H9 (cell line): ENCODE data around the gene BORCS6. TPM values are rescaled to one million over a fixed set of nuclear protein-coding genes. Genes with fewer than 3 reads are reported as not detected.
"Not testable (repeated sequence)": the region's sequence is repeated elsewhere in the genome, so short reads cannot be mapped to it uniquely, and the experiment has no call there.

Experiments used
- DNase-seq: peaks from one replicate; pipeline ENCODE4 v3.0.0-alpha.2; 2017
- H2AFZ ChIP-seq: one replicate; pipeline ENCODE4 v1.6.1; 2013; ENCODE audit warnings: mild to moderate bottlenecking, low read length, control low read depth, moderate library complexity
- H2AK5ac ChIP-seq: 2 replicates; pipeline ENCODE4 v1.6.1; 2013; ENCODE audit warnings: low read length, control low read depth, mixed read lengths; ENCODE audit not compliant: insufficient read length
- H2BK120ac ChIP-seq: one replicate; pipeline ENCODE4 v1.6.1; 2013; ENCODE audit warnings: low read depth, mild to moderate bottlenecking, low read length, control low read depth, inconsistent platforms; ENCODE audit not compliant: poor library complexity, severe bottlenecking
- H2BK12ac ChIP-seq: 2 replicates; pipeline ENCODE4 v1.6.1; 2013; ENCODE audit warnings: low read length, control low read depth, mixed read lengths, low read depth; ENCODE audit not compliant: insufficient read length
- H2BK15ac ChIP-seq: 2 replicates; pipeline ENCODE4 v1.6.1; 2013; ENCODE audit warnings: low read depth, low read length, control low read depth
- H2BK20ac ChIP-seq: one replicate; pipeline ENCODE4 v1.6.1; 2013; ENCODE audit warnings: low read depth, mild to moderate bottlenecking, low read length, control low read depth, inconsistent platforms; ENCODE audit not compliant: poor library complexity, severe bottlenecking
- H2BK5ac ChIP-seq: 2 replicates; pipeline ENCODE4 v1.6.1; 2013; ENCODE audit warnings: low read length, control low read depth, mixed read lengths; ENCODE audit not compliant: insufficient read length
- H3K14ac ChIP-seq: 2 replicates; pipeline ENCODE4 v1.6.1; 2013; ENCODE audit warnings: low read length, control low read depth; ENCODE audit not compliant: insufficient read depth
- H3K18ac ChIP-seq: 2 replicates; pipeline ENCODE4 v1.6.1; 2013; ENCODE audit warnings: low read depth, mild to moderate bottlenecking, mixed read lengths, low read length, control low read depth; ENCODE audit not compliant: insufficient read length
- H3K23ac ChIP-seq: 2 replicates; pipeline ENCODE4 v1.6.1; 2013; ENCODE audit warnings: low read length, control low read depth, mixed read lengths, low read depth; ENCODE audit not compliant: insufficient read length
- H3K23me2 ChIP-seq: 2 replicates; pipeline ENCODE4 v1.6.1; 2013; ENCODE audit warnings: low read depth, mild to moderate bottlenecking, mixed read lengths, low read length, control low read depth; ENCODE audit not compliant: insufficient read length, poor library complexity, severe bottlenecking
- H3K27ac ChIP-seq: 2 replicates; pipeline ENCODE4 v1.5.1; 2013; ENCODE audit warnings: low read length, control low read depth, mixed read lengths, low read depth; ENCODE audit not compliant: insufficient read length
- H3K27me3 ChIP-seq: 2 replicates; pipeline ENCODE4 v1.6.1; 2013; ENCODE audit warnings: low read length, control low read depth, inconsistent platforms; ENCODE audit not compliant: insufficient read depth
- H3K4ac ChIP-seq: 2 replicates; pipeline ENCODE4 v1.6.1; 2013; ENCODE audit warnings: low read depth, mild to moderate bottlenecking, control low read depth, inconsistent platforms, low read length, moderate library complexity
- H3K4me1 ChIP-seq: 2 replicates; pipeline ENCODE4 v1.6.1; 2013; ENCODE audit warnings: low read length, control low read depth, inconsistent platforms; ENCODE audit not compliant: insufficient read depth
- H3K4me2 ChIP-seq: 2 replicates; pipeline ENCODE4 v1.6.1; 2013; ENCODE audit warnings: low read length, control low read depth, mixed read lengths; ENCODE audit not compliant: insufficient read length, insufficient read depth
- H3K56ac ChIP-seq: 2 replicates; pipeline ENCODE4 v1.6.1; 2013; ENCODE audit warnings: low read depth, mild to moderate bottlenecking, mixed read lengths, low read length, control low read depth; ENCODE audit not compliant: insufficient read length
- H3K79me1 ChIP-seq: 2 replicates; pipeline ENCODE4 v1.6.1; 2013; ENCODE audit warnings: low read depth, mild to moderate bottlenecking, moderate library complexity, low read length, control low read depth, inconsistent platforms; ENCODE audit not compliant: insufficient read depth, poor library complexity, severe bottlenecking
- H3K79me2 ChIP-seq: 2 replicates; pipeline ENCODE4 v1.6.1; 2013; ENCODE audit warnings: low read length, control low read depth, inconsistent platforms; ENCODE audit not compliant: insufficient read depth
- H3K9ac ChIP-seq: 2 replicates; pipeline ENCODE4 v1.6.1; 2013; ENCODE audit warnings: low read length, control low read depth, mixed read lengths; ENCODE audit not compliant: insufficient read length; ENCODE audit errors: extremely low read depth
- H3K9me3 ChIP-seq: one replicate; pipeline ENCODE4 v1.6.1; 2013; ENCODE audit warnings: low read depth, low read length, inconsistent platforms; ENCODE audit not compliant: control insufficient read depth
- H3T11ph ChIP-seq: one replicate; pipeline ENCODE4 v1.6.1; 2013; ENCODE audit warnings: mild to moderate bottlenecking, low read length, control low read depth, inconsistent platforms
- H4K20me1 ChIP-seq: one replicate; pipeline ENCODE4 v1.6.1; 2013; ENCODE audit not compliant: control insufficient read depth, insufficient read length, insufficient read depth
- H4K5ac ChIP-seq: 2 replicates; pipeline ENCODE4 v1.6.1; 2013; ENCODE audit warnings: low read depth, mild to moderate bottlenecking, mixed read lengths, low read length, control low read depth; ENCODE audit not compliant: insufficient read length
- H4K8ac ChIP-seq: replicated peaks from 2 replicates; pipeline ENCODE4 v1.6.1; 2013; ENCODE audit warnings: low read length, control low read depth, mixed read lengths, low read depth; ENCODE audit not compliant: insufficient read length
- H4K91ac ChIP-seq: 2 replicates; pipeline ENCODE4 v1.6.1; 2013; ENCODE audit warnings: low read depth, mild to moderate bottlenecking, moderate library complexity, mixed read lengths, low read length, control low read depth; ENCODE audit not compliant: insufficient read length
- H3K27ac Mint-ChIP-seq, 3 experiments: 2 replicates in 2 of 3; 3 replicates in 1 of 3; pipeline ENCODE4 v1.8.0; 2020 to 2021; ENCODE audit warnings: mixed read lengths in 3 of 3, mild to moderate bottlenecking in 1 of 3, moderate library complexity in 1 of 3
- H3K27me3 Mint-ChIP-seq: 2 replicates; pipeline ENCODE4 v1.8.0; 2021; ENCODE audit warnings: low read depth, mild to moderate bottlenecking, moderate library complexity, mixed read lengths
- H3K36me3 Mint-ChIP-seq, 3 experiments: 2 replicates in 2 of 3; 3 replicates in 1 of 3; pipeline ENCODE4 v1.8.0; 2020 to 2021; ENCODE audit warnings: low read depth in 3 of 3, mixed read lengths in 3 of 3; ENCODE audit not compliant: insufficient read depth in 1 of 3
- H3K4me1 Mint-ChIP-seq, 2 experiments: 2 replicates each; pipeline ENCODE4 v1.8.0; 2020; ENCODE audit warnings: mixed read lengths in 2 of 2
- H3K4me3 Mint-ChIP-seq, 2 experiments: 2 replicates in 1 of 2; 3 replicates in 1 of 2; pipeline ENCODE4 v1.8.0; 2020 to 2021; ENCODE audit warnings: mild to moderate bottlenecking in 2 of 2, mixed read lengths in 2 of 2, moderate library complexity in 1 of 2
- H3K9me3 Mint-ChIP-seq, 2 experiments: 2 replicates in 1 of 2; 3 replicates in 1 of 2; pipeline ENCODE4 v1.8.0; 2020; ENCODE audit warnings: mild to moderate bottlenecking in 2 of 2, mixed read lengths in 2 of 2, moderate library complexity in 1 of 2
- WGBS: extraction: QIAGEN DNeasy Blood & Tissue Kit; methylation state at CpG from one replicate; pipeline ENCODE4 v1.1.7; 2013; ENCODE audit warnings: missing lambda C conversion rate, low lambda C conversion rate, mixed read lengths; ENCODE audit not compliant: insufficient read length; ENCODE audit errors: extremely low coverage; 5-methylcytosine and 5-hydroxymethylcytosine counted together
- total RNA-seq: library from RNA; stranded (reverse); gene quantifications from 2 replicates; pipeline ENCODE4 v1.2.1, GENCODE V29; 2021
- TF ChIP-seq, protein P1 (sequence below): fragments of 200-600 bp; sonication (generic); conservative IDR thresholded peaks from 3 replicates; pipeline ENCODE4 v1.8.0; 2021; ENCODE audit warnings: antibody characterized with exemption, mild to moderate bottlenecking

The BORCS6 gene
- total RNA-seq, 1 experiment from 2014 or later = 3.1 TPM

DNA sequence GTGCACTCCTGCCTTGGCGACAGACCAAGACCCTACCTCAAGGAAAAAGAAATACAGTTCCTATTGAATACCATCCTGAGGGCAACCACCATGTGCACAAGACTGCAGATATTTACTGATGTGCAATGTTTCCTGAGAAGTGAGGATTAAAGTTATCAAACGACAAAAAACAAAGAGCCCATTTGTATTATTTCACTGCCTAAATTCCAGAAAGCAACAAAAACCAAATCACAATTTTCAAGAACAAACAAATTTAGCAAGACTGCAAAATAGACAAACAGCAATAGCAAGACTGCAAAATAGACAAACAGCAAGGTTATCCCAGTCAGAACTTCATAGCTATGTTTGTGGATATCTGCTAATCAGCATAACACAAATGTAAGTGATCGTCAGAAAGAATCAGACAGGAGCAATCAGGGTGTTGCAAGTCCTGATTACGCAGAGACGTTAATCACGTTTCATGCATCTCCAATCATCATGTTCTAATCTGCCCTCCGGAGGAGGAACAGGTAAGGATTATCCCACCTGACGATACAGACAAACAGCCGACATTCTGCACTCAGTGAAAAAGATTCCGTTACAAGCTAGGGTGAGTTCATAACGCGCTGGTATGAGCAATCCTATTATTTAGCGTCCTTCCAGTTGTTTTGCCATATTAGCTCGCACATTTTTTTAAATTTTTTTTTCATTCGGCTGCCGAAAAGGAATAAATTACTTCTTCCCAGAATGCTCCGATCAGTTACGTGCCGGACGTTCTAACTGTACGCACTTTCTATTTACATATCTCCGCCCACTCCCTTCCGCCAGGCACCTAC lies 16.7 kb downstream of the BORCS6 start:
- H4K8ac ChIP-seq = no peak overlapping the region
- peak overlapping the region; percentile 80; the same call in 1 of the 2 replicates for H3K14ac ChIP-seq
- H3K56ac ChIP-seq = peak overlapping the region; percentile 22
- H3K27ac ChIP-seq = peak overlapping the region; percentile 49
- H3K9ac ChIP-seq = peak overlapping the region; percentile 79
- H3K79me1 ChIP-seq = no peaks in the 10 kb centered on the region
- Mint-ChIP-seq H3K36me3 (no peaks in the 10 kb centered on the region), H3K27ac (peak overlapping the region; percentile 100), H3K27me3 (no peaks in the 10 kb centered on the region), H3K4me3 (peak overlapping the region; percentile 74 to 90), H3K4me1 (peaks cover 26 to 28% of the 10 kb centered on the region in 2 experiments), H3K9me3 (no peaks in the 10 kb centered on the region; a peak in 1 of 5 replicates)
- H3K4ac ChIP-seq = no peak overlapping the region; the same call in 1 of the 2 replicates
- H3K79me2 ChIP-seq = no peaks in the 10 kb centered on the region
- H2BK20ac ChIP-seq = no peak overlapping the region
- H2BK12ac ChIP-seq = no peak overlapping the region
- no peak overlapping the region for H3K23ac ChIP-seq
- peak overlapping the region; percentile 77 for H3K18ac ChIP-seq
- TF ChIP-seq, protein P1, sequence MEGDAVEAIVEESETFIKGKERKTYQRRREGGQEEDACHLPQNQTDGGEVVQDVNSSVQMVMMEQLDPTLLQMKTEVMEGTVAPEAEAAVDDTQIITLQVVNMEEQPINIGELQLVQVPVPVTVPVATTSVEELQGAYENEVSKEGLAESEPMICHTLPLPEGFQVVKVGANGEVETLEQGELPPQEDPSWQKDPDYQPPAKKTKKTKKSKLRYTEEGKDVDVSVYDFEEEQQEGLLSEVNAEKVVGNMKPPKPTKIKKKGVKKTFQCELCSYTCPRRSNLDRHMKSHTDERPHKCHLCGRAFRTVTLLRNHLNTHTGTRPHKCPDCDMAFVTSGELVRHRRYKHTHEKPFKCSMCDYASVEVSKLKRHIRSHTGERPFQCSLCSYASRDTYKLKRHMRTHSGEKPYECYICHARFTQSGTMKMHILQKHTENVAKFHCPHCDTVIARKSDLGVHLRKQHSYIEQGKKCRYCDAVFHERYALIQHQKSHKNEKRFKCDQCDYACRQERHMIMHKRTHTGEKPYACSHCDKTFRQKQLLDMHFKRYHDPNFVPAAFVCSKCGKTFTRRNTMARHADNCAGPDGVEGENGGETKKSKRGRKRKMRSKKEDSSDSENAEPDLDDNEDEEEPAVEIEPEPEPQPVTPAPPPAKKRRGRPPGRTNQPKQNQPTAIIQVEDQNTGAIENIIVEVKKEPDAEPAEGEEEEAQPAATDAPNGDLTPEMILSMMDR = no peak
- no peaks in the 10 kb centered on the region for H3K27me3 ChIP-seq
- H2AK5ac ChIP-seq = no peak overlapping the region
- H2BK15ac ChIP-seq = no peak overlapping the region
- no CpG with 5 or more reads among the region's 23 CpGs for WGBS
- no peak overlapping the region for H4K91ac ChIP-seq
- H2BK120ac ChIP-seq = no peak overlapping the region
- peaks cover 10% of the 10 kb centered on the region for H3K23me2 ChIP-seq
- H3K4me1 ChIP-seq = peaks cover 5% of the 10 kb centered on the region; the same call in 1 of the 2 replicates
- peak; percentile 94 for DNase-seq
- peak overlapping the region; percentile 67 for H3K4me2 ChIP-seq
- H4K20me1 ChIP-seq = no peaks in the 10 kb centered on the region
- H2AFZ ChIP-seq = no peak overlapping the region
- H4K5ac ChIP-seq = no peak overlapping the region
- H2BK5ac ChIP-seq = peak overlapping the region; percentile 73
- no peaks in the 10 kb centered on the region for H3K9me3 ChIP-seq
- H3T11ph ChIP-seq = no peak overlapping the region

DNA sequence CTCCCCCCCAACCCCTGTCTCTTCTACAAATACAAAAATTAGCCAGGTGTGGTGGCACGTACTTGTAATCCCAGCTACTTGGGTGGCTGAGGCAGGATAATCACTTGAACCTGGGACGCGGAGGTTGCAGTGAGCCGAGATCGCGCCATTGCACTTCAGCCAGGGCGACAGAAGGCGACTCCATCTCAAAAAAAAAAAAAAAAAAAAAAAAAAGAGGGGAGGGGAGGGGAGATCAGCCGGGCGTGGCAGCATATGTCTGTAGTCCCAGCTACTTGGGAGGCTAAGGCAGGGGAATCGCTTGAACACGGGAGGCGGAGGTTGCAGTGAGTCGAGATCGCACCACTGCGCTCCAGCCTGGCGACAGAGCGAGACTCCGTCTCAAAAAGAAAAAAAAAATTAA lies 19.8 kb downstream of the BORCS6 start:
- H3K18ac ChIP-seq, H4K20me1 ChIP-seq, H3K9me3 Mint-ChIP-seq, H3K56ac ChIP-seq, H3K4me1 ChIP-seq, H4K91ac ChIP-seq, H4K8ac ChIP-seq, H3T11ph ChIP-seq, H2AK5ac ChIP-seq, H2BK12ac ChIP-seq, H2AFZ ChIP-seq, H3K4me2 ChIP-seq, H3K36me3 Mint-ChIP-seq, H3K79me1 ChIP-seq, H3K27me3 Mint-ChIP-seq, H3K14ac ChIP-seq, H3K27ac Mint-ChIP-seq, H3K9me3 ChIP-seq, H3K23ac ChIP-seq, H3K4ac ChIP-seq, H3K23me2 ChIP-seq, H2BK20ac ChIP-seq, H2BK15ac ChIP-seq, H3K9ac ChIP-seq, H3K27ac ChIP-seq, H4K5ac ChIP-seq, DNase-seq, H3K27me3 ChIP-seq, H3K4me3 Mint-ChIP-seq, H2BK5ac ChIP-seq, H2BK120ac ChIP-seq, H3K79me2 ChIP-seq: not testable (repeated sequence)
- H3K4me1 Mint-ChIP-seq = peaks cover 12 to 16% of the 10 kb centered on the region in 2 experiments
- WGBS = no CpG with 5 or more reads among the region's 19 CpGs
